IMR-90 (cell line): ENCODE measurements around the gene LGALS4. TPM values are rescaled to one million over a fixed set of nuclear protein-coding genes. Genes with fewer than 3 reads are reported as not detected.

Experiments
- ATAC-seq: fragments of 200-7000 bp; cut with Tn5 transposase; 2 replicates; pipeline ENCODE4 v1.9.1; 2020; ENCODE audit warnings: low read depth, mild to moderate bottlenecking, moderate library complexity
- BruUV-seq: library from RNA; stranded (reverse); fragments of 400-500 nt; replicated peaks from 2 replicates; lab custom pipeline; 2021; lab: Mats Ljungman, UMichigan
- CTCF ChIA-PET: fragments of 300-600 bp; formaldehyde crosslinking; extraction: SDS; loops from one replicate; lab custom pipeline; 2021; ENCODE audit warnings: antibody characterized with exemption; lab: Yijun Ruan, JAX
- POLR2A ChIA-PET: fragments of 300-600 bp; sonication (Branson Sonifier 250); formaldehyde crosslinking; loops from one replicate; lab custom pipeline; 2022; ENCODE audit warnings: antibody characterized with exemption; ENCODE audit not compliant: unreplicated experiment; lab: Charles Lee
- DNase-seq: peaks from one replicate; pipeline ENCODE4 v3.0.0; 2013
- H2AFZ ChIP-seq: replicated peaks from 2 replicates; pipeline ENCODE3; 2013; ENCODE audit warnings: low read length, mild to moderate bottlenecking; ENCODE audit not compliant: poor library complexity
- H2AK5ac ChIP-seq: 2 replicates; pipeline ENCODE4 v1.6.1; 2013; ENCODE audit warnings: low read depth, low read length, inconsistent platforms
- H2AK9ac ChIP-seq: replicated peaks from 2 replicates; pipeline ENCODE3; 2013; ENCODE audit warnings: mild to moderate bottlenecking, low read depth, low read length, moderate library complexity; ENCODE audit not compliant: poor library complexity
- H2BK120ac ChIP-seq: 2 replicates; pipeline ENCODE4 v1.6.1; 2013; ENCODE audit warnings: low read depth, low read length, inconsistent platforms
- H2BK15ac ChIP-seq: 3 replicates; pipeline ENCODE4 v1.6.1; 2013; ENCODE audit warnings: low read depth, low read length, inconsistent platforms
- H2BK20ac ChIP-seq: 2 replicates; pipeline ENCODE4 v1.6.1; 2013; ENCODE audit warnings: low read depth, mild to moderate bottlenecking, inconsistent platforms, low read length, moderate library complexity
- H2BK5ac ChIP-seq: 2 replicates; pipeline ENCODE4 v1.6.1; 2013; ENCODE audit warnings: mild to moderate bottlenecking, low read depth, low read length, inconsistent platforms; ENCODE audit not compliant: poor library complexity, severe bottlenecking
- H3K14ac ChIP-seq: replicated peaks from 2 replicates; pipeline ENCODE4 v1.6.1; 2013; ENCODE audit warnings: low read depth, low read length, inconsistent platforms
- H3K18ac ChIP-seq: 2 replicates; pipeline ENCODE4 v1.6.1; 2013; ENCODE audit warnings: low read depth, low read length, control low read depth
- H3K23ac ChIP-seq: 2 replicates; pipeline ENCODE4 v1.6.1; 2013; ENCODE audit warnings: low read depth, low read length, inconsistent platforms
- H3K27ac ChIP-seq: 2 replicates; pipeline ENCODE4 v1.5.1; 2013; ENCODE audit warnings: mild to moderate bottlenecking, control low read depth, low read length; ENCODE audit not compliant: insufficient read depth
- H3K27me3 ChIP-seq: 2 replicates; pipeline ENCODE4 v1.6.1; 2013; ENCODE audit warnings: low read length; ENCODE audit not compliant: control insufficient read depth, insufficient read depth
- H3K36me3 ChIP-seq: 2 replicates; pipeline ENCODE4 v1.6.1; 2013; ENCODE audit warnings: low read length, mixed read lengths; ENCODE audit not compliant: control insufficient read depth, insufficient read depth
- H3K4ac ChIP-seq: 2 replicates; pipeline ENCODE4 v1.6.1; 2013; ENCODE audit warnings: low read depth, low read length, inconsistent platforms
- H3K4me1 ChIP-seq: 2 replicates; pipeline ENCODE4 v1.6.1; 2013; ENCODE audit warnings: low read length, mixed read lengths; ENCODE audit not compliant: control insufficient read depth, insufficient read depth
- H3K4me2 ChIP-seq: 2 replicates; pipeline ENCODE4 v1.6.1; 2013; ENCODE audit warnings: low read depth, mild to moderate bottlenecking, control low read depth, low read length, moderate library complexity
- H3K4me3 ChIP-seq: 2 replicates; pipeline ENCODE4 v1.5.1; 2013; ENCODE audit warnings: low read depth, mild to moderate bottlenecking, control low read depth, low read length, moderate library complexity; ENCODE audit not compliant: insufficient read depth
- H3K56ac ChIP-seq: 2 replicates; pipeline ENCODE4 v1.6.1; 2013; ENCODE audit warnings: low read length, inconsistent platforms; ENCODE audit not compliant: insufficient read depth; ENCODE audit errors: extremely low read depth
- H3K79me1 ChIP-seq, 2 experiments: 2 replicates each; pipeline ENCODE4 v1.6.1; 2013; ENCODE audit warnings: low read length in 2 of 2, inconsistent platforms in 1 of 2, low read depth in 1 of 2
- H3K9ac ChIP-seq: 2 replicates; pipeline ENCODE4 v1.6.1; 2013; ENCODE audit warnings: low read depth, low read length, control low read depth
- H3K9me1 ChIP-seq: 2 replicates; pipeline ENCODE4 v1.6.1; 2013; ENCODE audit warnings: low read length, inconsistent platforms; ENCODE audit not compliant: insufficient read depth
- H3K9me3 ChIP-seq: 2 replicates; pipeline ENCODE4 v1.6.1; 2013; ENCODE audit warnings: low read length; ENCODE audit not compliant: control insufficient read depth, insufficient read depth
- H4K20me1 ChIP-seq: 2 replicates; pipeline ENCODE4 v1.6.1; 2013; ENCODE audit warnings: low read length, inconsistent platforms; ENCODE audit not compliant: insufficient read depth
- H4K5ac ChIP-seq: 2 replicates; pipeline ENCODE4 v1.6.1; 2013; ENCODE audit warnings: mild to moderate bottlenecking, low read depth, low read length, control low read depth
- H4K8ac ChIP-seq, 2 experiments: 2 replicates each; pipeline ENCODE4 v1.6.1; 2013; ENCODE audit warnings: low read depth in 2 of 2, low read length in 2 of 2, control low read depth in 1 of 2, inconsistent platforms in 1 of 2
- H4K91ac ChIP-seq: 2 replicates; pipeline ENCODE4 v1.6.1; 2013; ENCODE audit warnings: low read depth, low read length, inconsistent platforms; ENCODE audit not compliant: insufficient read depth
- CEBPB ChIP-seq: IDR thresholded peaks from 2 replicates; pipeline ENCODE4 v1.6.1; 2012; ENCODE audit warnings: low read depth, low read length, improper control_type of control experiment
- CHD1 ChIP-seq: IDR thresholded peaks from 2 replicates; pipeline ENCODE4 v1.6.1; 2012; ENCODE audit warnings: low read depth, low read length, improper control_type of control experiment
- CTCF ChIP-seq: conservative IDR thresholded peaks from 2 replicates; pipeline ENCODE4 v1.5.1; 2012; ENCODE audit warnings: mild to moderate bottlenecking, low read depth, low read length, improper control_type of control experiment
- ELK1 ChIP-seq: fragments of 150-350 bp; IDR thresholded peaks from 2 replicates; pipeline ENCODE4 v1.6.1; 2016; ENCODE audit warnings: low read depth, mild to moderate bottlenecking, low read length, moderate library complexity, borderline replicate concordance
- MXI1 ChIP-seq: IDR thresholded peaks from 2 replicates; pipeline ENCODE4 v1.6.1; 2012; ENCODE audit warnings: low read depth, mild to moderate bottlenecking, low read length, moderate library complexity, borderline replicate concordance
- NFE2L2 ChIP-seq: fragments of 150-350 bp; IDR thresholded peaks from 2 replicates; pipeline ENCODE4 v1.6.1; 2016; ENCODE audit warnings: low read depth, mild to moderate bottlenecking, low read length
- RAD21 ChIP-seq: IDR thresholded peaks from 2 replicates; pipeline ENCODE4 v1.6.1; 2012; ENCODE audit warnings: low read length, improper control_type of control experiment
- RCOR1 ChIP-seq: IDR thresholded peaks from 2 replicates; pipeline ENCODE4 v1.6.1; 2012; ENCODE audit warnings: mild to moderate bottlenecking, low read length, improper control_type of control experiment; ENCODE audit not compliant: insufficient replicate concordance
- RFX5 ChIP-seq: IDR thresholded peaks from 2 replicates; pipeline ENCODE4 v1.8.0; 2012; ENCODE audit warnings: low read depth, mild to moderate bottlenecking, low read length, moderate library complexity
- USF2 ChIP-seq: fragments of 150-350 bp; IDR thresholded peaks from 2 replicates; pipeline ENCODE4 v1.6.1; 2017; ENCODE audit warnings: mild to moderate bottlenecking, antibody characterized with exemption, low read length, low read depth
- WGBS, 2 experiments: methylation state at CpG; one replicate each; pipeline versions ENCODE4 v1.1.5 to v1.1.7; 2013; ENCODE audit warnings: missing lambda C conversion rate in 2 of 2; ENCODE audit not compliant: insufficient read length in 1 of 2; ENCODE audit errors: extremely low coverage in 2 of 2; 5-methylcytosine and 5-hydroxymethylcytosine counted together
- dilution Hi-C: fragments of 300-500 bp; cut with HindIII; formaldehyde crosslinking; loops from one replicate; pipeline ENCODE4 v1.14.3; 2018; ENCODE audit warnings: low sequenced_read_pairs; ENCODE audit not compliant: unreplicated experiment
- in situ Hi-C: fragments of 300-500 bp; cut with MboI; formaldehyde crosslinking; loops from 3 replicates; pipeline ENCODE4 v1.14.3; 2019; ENCODE audit warnings: low sequenced_read_pairs, inconsistent platforms, mixed read lengths
- intact Hi-C: fragments of 100-400 bp; cut with micrococcal nuclease; formaldehyde crosslinking; loops from 2 replicates; pipeline ENCODE4 v1.10.0; 2022
- polyA plus RNA-seq, 3 experiments: library from polyadenylated mRNA; depleted of rRNA; stranded (reverse); fragments of >200 nt; gene quantifications; 2 replicates each; pipeline ENCODE4 v1.2.3, GENCODE V29; 2012; ENCODE audit warnings: low replicate concordance in 1 of 3
- total RNA-seq: library from RNA; depleted of rRNA; stranded (reverse); fragments of >200 nt; gene quantifications from 2 replicates; pipeline ENCODE4 v1.2.3, GENCODE V29; 2012

Gene LGALS4
- total and polyA plus RNA-seq, 2 of the 4 experiments (the other 2 are of a cell fraction), result 0.29 TPM; not detected in 1

GRCh38 chr19:38852231-38853044 is 39.7 kb upstream of the LGALS4 start (continued):
- TF ChIP-seq CHD1 (0 out of 2 replicates have a peak, but pooled peaks have one; percentile 34), RFX5 (no peak)

- peak overlapping the region; percentile 5 for H4K5ac ChIP-seq
- peak; percentile 88 for DNase-seq
- BruUV-seq, result no TSS peak
- peaks cover 15% of the 10 kb centered on the region for H3K4me1 ChIP-seq
- peak overlapping the region; percentile 77; the same call in 1 of the 2 replicates for H2BK120ac ChIP-seq
- H3K4me3 ChIP-seq, result peak overlapping the region; percentile 57
- peaks cover 4 to 41% of the 10 kb centered on the region in 2 experiments; a peak in 3 of 4 replicates for H3K79me1 ChIP-seq
- H3K56ac ChIP-seq, result peak overlapping the region; percentile 74
- H2BK5ac ChIP-seq, result peak overlapping the region; percentile 85
- peak overlapping the region; percentile 51 to 94; a peak in 3 of 4 replicates for H4K8ac ChIP-seq
- H3K14ac ChIP-seq, result peak overlapping the region; percentile 77
- dilution Hi-C loops (no loop called here), in situ Hi-C loops (no loop called here), intact Hi-C loops (loop anchor here (1.0 kb wide), 1 partner anchor 79 kb away; the partner anchor contains the start of genes MRPS12 and SARS2)
- no peak overlapping the region; the same call in 2 of the 3 replicates for H2BK15ac ChIP-seq
- peak overlapping the region; percentile 92 for H3K27ac ChIP-seq
- WGBS, 2 experiments, result no CpG with 5 or more reads among the region's 67 CpGs
- H3K36me3 ChIP-seq, result peaks cover 11% of the 10 kb centered on the region
- peak overlapping the region; percentile 58; the same call in 1 of the 2 replicates for H3K18ac ChIP-seq
- peak; percentile 45 for ATAC-seq
- peak overlapping the region; percentile 88 for H4K91ac ChIP-seq
- H3K27me3 ChIP-seq, result no peaks in the 10 kb centered on the region
- no peak overlapping the region for H2BK20ac ChIP-seq
- H3K9me1 ChIP-seq, result peaks cover 9% of the 10 kb centered on the region
- peak overlapping the region; percentile 86 for H3K4me2 ChIP-seq
- H2AK5ac ChIP-seq, result peak overlapping the region; percentile 99
- peak overlapping the region; percentile 81 for H3K9ac ChIP-seq
- peak overlapping the region; percentile 94 for H2AFZ ChIP-seq
- no peaks in the 10 kb centered on the region for H3K9me3 ChIP-seq
- peak overlapping the region; percentile 84 for H3K4ac ChIP-seq
- H3K23ac ChIP-seq, result peak overlapping the region; percentile 68
- ChIA-PET POLR2A (no interaction called here), CTCF (interaction anchor here (0.6 kb wide), 1 partner anchor 18 kb away, joined by 3 read pairs; no protein-coding TSS in a partner anchor)
- peaks cover 25% of the 10 kb centered on the region for H4K20me1 ChIP-seq
- H2AK9ac ChIP-seq, result peak overlapping the region; percentile 99
- TF ChIP-seq NFE2L2 (no peak), RAD21 (no peak), USF2 (peak; percentile 92), RCOR1 (no peak), CEBPB (no peak), CTCF (no peak), RFX5 (no peak), ELK1 (no peak), MXI1 (peak; percentile 97)
Observed at GRCh38 chr19:38851622-38852230, 39.0 kb upstream of the LGALS4 start.
